Endometrium (tissue), 2 donors: Measurements from ENCODE around the gene SGK2.

Experiments used
- FAIRE-seq: peaks from 2 replicates; lab custom pipeline; 2012; peaks lifted over from hg19 to GRCh38; lab: Jason Lieb, UNC
- donor health status: control.
- donor health status: control.

SGK2 gene

DNA sequence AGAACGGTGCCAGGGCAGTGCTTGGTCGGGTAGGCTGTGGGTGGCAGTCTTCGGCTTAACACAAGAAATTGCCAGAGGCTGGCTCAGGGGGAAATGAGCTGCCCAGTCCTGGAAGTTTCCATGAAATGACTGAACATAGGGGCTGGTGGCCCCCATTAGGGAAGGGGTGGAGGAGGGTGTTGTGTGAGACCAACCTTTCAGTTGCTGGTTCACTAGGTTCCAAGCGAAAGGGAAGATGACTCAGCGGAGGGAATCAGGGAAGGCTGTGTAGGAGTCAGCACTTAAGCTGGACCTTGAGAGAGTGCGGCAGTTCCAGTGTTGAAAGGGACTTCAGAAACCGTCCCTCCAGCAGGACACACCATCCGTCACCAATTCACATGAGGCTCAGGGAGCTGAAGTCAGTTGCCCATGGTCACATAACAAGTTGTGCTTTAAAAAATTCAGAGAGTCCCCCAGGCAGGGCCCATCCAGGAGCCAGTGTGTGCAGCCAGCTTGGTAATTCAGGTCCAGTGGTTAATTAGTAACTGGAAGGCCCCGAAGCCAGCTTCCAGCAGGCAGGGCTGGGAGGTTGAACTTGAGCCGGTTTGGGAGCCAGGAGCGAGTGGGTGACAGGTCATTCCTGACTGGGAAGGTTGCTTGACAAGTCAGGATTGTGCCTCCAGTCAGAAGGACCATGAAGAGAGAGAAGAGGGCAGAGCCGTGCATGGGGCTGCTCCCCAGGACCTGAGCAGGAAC is at the start of gene SGK2:
Gene SGK2, plus strand, starts transcription at position 616 of the 735 bp plus-strand sequence. CDS start 7,469 bp downstream, outside the sequence.
- no peak for FAIRE-seq

DNA sequence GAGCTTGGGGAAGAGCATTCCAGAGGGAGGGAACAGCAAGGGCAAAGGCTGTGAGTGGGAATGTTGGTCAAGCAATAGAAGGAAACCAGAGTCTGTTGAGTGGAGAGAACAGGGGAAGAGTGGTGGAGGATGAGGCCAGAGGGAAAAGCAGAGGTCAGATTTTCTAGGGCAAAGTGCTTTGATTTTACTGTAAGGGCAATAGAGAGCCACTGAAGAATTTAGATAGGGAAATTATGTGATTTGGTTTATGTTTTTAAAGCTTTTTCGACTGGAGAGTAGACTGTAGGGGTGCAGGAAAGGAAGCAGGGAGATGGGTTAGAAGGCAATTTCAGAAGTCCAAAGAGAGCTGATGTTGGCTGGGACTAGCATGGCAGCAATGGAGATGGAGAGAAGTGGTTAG is 46.9 kb upstream of the SGK2 start:
- no peak for FAIRE-seq

DNA sequence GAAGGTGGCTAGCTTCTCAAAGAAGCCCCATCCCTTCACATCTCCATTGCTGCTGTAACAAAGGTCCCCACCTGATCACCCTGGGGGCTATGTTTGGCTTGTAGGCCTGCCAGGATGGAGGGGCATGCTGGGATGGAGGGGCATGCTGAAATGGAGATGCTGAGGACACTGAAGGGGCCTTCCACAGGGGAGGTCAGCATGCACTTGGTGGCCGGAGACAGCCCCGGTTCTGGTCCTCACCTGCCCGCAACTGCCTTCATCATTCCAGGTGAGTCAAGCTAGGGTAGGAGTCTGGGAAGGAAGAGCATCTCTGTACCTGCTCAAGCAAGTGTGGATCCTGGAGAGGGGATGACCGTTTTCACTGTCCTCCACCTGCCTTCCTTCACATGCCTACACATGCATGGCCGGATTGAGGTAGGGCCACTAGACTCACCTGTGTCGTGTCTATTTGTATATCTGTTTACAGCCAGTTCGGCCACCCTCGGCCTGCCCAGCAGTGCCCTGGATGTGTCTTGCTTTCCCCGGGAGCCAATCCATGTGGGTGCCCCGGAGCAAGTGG is 45.4 kb upstream of the SGK2 start:
- FAIRE-seq, result no peak

DNA sequence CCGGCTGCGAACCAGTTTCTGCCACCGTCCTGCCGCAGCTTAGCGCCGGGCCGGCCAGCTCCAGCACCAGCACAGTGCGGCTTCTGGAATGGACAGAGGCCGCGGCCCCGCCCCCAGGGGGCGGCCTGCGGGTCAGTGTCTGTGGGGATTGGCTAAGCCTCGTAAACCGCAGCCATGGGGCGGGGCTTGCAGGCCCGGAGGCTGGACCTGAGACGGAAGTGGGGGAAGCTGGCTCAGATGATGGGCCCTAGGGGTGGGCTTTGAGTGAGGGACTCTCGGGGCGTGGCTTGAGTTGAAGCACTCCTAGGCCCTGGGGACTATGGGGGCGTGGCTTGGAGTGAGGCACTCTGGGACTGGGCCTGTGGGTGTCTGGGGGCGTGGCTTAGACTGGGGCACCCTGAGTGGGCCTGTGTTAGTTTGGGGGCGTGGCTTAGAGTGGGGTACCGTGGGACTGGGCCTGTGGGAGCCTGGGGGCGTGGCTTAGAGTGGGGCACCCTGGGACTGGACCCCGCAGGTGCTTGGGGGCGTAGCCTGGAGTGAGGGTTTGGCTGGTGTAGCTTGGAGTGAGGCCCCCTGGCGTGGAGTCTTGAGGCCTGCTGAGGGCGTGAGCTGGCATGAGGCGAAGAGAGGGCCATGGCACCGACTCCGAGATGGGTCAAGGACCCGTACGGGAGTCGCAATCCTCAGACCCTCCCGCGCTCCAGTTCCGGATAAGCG is 44.7 kb upstream of the SGK2 start:
- FAIRE-seq, result peak; percentile 82

DNA sequence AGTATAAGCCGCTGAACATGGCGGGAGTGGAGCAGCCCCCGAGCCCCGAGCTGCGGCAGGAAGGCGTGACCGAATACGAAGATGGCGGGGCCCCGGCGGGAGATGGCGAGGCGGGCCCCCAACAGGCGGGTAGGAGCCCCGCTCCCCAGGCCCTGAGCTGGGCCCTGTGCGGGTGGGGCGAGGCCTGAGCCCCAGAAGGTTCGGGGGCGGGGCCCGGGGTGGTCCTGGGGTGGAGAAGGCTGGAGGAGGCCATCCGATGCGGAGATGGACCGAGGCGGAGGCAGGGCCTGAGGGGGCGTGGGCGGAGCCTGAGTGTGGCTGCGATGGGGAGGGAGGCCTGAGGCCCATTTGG is 44.2 kb upstream of the SGK2 start:
- no peak for FAIRE-seq

DNA sequence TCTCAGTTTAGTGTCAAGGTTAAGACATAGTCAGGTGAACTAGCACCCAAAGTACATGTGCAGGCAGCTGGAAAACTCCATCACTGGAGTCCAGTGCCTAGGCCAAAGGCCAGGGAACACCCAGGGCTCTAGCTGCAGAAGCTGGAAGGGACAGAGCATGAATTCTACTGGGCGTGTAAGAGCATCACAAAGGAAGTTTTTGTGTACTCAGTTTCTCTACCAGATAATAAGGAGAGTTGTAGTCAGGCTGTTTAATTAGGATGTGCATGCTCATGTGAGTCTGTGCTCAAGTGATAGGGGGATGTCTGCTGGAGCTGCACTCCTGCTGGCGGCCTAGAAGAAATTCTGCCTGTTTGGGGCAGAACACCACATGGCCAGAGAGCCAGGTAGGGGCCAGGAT is 43.2 kb upstream of the SGK2 start:
- no peak for FAIRE-seq

DNA sequence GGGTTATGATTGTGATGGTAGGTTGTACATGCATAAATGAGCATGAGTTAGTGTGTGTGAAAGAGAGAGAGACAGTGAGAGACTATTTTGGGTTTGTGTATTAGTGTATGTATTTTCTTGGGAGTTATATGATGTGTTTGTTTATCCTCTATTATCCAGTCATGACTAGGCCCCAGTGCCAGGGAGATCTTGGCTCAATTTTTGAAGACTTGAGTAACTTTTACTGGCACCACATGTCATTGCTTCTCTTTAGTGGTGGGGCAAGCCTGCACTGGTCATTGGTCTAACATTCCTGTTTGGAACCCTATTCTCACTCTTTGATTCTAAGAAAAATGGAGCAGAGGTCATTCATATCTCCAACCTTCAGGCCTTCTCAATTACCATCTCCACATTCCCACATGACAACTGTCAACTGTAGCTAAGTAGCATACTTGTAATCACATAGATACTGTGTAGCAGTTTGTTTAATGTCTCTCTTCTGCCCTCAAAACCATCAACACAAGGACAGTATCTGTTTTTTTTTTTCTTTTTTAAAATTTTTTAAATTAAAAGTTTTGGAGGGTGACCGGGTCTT is 42.5 kb upstream of the SGK2 start:
- no peak for FAIRE-seq

DNA sequence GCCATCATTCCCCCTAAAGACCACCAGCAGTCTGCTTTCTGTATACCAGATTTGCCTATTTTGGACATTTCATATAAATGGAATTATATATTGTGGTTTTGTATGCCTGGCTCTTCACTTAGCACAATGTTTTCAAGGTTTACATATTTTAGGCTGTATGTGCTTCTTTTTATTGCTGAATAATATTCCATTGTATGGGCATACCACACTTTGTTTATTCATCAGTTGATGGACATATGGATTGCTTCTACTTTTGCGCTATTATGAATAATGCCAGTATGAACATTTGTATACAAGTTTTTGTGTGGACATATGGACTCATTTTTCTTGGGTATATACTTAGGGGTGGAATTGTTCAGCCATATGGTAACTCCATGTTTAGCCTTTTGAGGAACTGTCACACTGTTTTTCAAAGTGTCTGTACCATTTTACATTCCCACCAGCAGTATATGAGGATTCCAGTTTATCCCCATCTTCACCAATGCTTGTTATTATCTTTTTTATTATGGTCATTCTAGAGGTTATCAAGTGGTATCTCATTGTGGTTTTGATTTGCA is 38.7 kb upstream of the SGK2 start:
- FAIRE-seq, result no peak

DNA sequence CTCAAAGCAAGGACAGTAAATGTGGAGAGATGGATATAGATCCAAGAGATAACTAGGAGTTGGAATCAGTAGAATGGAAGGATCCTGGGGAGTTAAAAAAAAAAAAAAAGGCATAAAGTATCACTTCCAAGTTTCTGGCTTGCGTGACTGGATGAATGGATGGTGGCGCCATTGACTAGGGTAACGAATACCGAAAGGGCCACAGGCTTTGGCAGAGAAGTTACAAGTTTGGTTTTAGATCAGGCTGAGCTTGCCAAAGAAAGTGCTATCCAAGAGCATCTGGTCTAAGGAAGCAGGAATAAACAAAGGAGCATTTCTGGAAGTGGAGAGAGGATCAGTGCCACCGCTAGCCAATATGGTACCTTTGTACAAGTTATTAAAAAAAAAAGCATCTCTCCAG is 33.8 kb upstream of the SGK2 start:
- no peak for FAIRE-seq

DNA sequence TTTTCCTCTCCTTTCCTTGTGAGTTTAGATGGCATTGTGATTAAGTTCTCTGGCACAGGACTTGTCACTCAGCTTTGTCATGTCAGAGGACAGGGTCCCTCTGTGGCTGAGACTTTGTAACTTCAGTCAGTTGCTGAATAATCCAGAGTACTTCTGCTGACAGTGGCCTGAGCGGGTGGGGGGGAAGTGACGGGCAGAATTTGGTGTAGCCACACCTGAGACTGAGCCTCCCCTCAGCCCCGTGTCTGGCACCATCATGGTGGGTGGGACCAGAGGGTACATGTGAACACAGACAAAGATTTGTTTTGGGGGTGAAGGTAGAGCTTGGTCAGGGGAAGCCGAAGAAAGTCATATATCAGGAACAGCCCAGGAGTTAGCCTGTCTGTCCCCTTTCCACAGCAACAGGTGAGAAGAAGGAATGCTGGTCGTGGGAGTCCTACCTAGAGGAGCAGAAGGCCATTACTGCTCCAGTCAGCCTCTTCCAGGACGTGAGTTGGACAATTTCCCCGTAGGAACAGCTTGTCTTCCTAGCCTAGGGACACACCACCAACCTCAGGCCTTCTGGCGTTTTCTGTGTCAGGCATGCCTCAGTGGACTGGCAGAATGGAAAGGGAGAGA is 30.5 kb upstream of the SGK2 start:
- FAIRE-seq, result no peak

DNA sequence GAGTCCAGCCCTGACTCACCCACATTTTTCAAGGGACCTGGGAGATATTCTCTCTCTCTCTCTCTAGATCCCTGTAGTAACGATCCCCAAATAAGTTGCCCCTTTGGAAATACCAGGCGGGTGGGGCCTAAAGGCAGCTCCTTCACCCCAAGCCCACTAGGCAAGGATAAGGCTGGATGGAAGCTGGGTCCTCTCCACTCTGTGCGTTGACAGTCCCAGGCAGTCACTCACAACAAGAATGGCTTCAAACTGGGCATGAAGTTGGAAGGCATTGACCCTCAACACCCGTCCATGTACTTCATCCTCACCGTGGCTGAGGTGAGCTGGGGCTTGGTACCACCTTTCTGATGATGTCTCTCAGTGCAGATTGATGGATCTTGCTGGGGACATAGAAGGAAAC is 29.8 kb upstream of the SGK2 start:
- FAIRE-seq, result no peak

DNA sequence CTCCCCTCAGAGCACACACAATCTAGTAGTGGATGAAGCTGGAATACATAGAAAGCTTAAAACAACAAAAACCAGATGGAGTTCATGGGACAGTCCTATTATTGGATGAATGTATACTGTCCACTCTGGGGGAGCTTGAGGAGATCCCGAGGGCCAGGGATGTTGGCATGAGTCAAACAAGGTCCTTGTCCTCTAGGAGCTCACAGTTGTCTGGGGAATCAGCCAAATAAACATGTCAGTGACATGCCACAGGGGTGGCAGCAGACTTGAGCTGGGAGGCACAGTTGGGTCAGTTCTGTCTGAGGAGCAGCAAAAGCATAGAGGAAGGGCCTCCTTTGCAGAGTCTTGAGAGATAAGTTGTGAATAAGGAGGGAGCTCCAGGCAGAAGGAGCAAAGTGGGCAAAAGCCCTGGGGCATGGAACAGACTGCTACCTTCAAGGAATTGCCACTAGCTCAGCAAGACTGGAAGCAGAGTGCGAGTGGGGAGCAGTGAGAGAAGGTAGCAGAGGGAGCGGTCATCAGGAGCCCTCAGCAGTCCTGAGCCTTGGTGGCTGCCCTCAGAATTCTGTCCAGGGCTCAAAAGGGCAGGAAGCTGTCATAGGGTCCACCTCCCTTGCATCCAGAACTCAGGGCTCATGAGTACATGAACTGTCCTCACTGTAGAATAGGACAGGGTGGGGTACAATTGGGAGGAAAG is 29.2 kb upstream of the SGK2 start:
- no peak for FAIRE-seq

DNA sequence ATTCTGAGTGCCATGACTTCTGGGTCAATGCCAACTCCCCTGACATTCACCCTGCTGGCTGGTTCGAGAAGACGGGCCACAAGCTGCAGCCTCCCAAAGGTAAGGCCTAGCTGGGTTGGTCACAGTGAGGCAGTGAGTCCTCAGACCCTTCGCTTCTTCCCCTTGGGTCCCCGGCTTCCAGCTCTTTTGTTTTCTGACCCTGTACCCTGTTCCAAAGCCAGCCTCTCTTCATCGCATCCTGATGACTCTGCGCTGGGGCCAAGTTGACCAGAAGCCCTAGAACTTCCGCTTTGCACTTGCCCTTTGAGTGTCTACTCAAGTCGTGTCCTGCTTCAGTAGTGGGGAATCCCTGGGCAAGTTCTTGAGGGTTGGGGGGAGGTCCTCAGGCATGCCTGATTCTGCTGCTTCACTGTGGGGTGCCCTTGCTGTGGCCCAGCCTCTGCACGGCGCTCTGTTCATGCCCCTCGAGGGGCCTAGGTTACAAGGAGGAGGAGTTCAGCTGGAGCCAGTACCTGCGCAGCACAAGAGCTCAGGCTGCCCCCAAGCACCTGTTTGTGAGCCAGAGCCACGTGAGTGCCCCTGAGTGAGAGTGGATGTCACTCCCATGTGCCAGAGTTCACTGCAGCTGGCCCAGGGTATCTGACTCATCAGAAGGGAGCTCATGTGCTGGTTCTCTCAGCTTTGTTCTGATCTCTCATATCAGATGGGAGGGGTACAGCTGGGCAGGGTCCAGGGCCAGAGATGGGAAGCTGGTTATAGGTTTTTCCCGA is 28.3 kb upstream of the SGK2 start:
- FAIRE-seq, result no peak

DNA sequence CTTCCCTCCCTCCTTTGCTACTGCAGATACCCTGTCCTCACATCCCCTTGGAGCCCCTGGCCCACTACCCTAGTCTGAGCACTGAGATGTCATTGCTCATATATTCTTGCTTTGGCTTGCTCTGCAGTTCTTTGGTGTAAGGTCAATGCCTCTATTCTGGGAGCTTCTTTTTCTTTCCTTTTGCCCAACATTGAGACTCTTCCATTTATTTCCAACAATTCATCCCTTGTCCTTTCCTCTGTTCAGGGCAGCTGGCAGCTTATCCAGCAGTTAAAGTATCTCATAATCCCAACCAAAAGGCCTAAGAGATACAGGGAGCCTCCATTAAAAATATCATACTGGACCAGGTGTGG is 27.8 kb upstream of the SGK2 start:
- FAIRE-seq, result no peak

DNA sequence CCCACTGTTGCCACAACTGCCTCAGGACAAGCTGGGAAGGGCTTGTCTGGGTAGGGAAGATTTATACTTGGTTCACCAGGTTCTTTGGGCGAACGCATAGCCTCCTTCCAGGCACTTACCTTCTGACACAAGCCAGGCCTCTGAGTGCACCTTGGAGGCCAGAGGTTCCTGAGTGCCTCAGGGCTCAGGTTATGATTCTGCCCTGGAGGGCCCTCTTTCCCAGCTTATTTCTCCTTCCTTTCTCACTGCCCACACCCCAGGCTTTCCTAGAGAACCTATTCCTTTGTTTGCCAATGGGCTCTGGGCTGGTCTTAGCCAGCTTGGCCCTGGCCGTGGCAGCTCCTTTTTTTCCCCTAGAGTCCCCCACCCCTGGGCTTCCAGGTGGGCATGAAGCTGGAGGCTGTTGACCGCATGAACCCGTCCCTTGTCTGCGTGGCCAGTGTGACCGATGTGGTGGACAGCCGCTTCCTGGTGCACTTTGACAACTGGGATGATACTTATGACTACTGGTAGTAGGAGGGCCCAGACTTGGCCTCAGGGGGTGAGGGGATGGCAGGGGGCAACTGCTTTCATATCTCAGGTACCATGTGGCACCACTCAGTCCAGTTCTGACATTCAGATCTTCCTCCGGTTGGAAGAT is 26.3 kb upstream of the SGK2 start:
- FAIRE-seq, result no peak

DNA sequence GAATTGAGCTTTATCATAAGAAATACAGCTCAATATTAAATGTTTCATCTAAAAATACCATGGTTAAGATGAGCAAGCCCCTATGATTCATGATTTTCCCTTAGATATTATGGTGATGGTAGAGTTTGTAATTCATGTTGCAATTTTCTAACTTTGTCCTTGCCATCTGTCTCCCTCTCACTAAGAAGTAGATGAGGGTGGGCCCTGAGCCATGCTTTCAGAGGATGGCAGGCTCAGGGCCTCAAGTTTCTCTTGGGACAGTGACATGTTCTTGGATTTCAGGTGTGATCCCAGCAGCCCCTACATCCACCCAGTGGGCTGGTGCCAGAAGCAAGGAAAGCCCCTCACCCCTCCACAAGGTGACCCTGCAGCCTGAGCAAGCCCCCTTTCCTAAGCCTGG is 25.8 kb upstream of the SGK2 start:
- no peak for FAIRE-seq

DNA sequence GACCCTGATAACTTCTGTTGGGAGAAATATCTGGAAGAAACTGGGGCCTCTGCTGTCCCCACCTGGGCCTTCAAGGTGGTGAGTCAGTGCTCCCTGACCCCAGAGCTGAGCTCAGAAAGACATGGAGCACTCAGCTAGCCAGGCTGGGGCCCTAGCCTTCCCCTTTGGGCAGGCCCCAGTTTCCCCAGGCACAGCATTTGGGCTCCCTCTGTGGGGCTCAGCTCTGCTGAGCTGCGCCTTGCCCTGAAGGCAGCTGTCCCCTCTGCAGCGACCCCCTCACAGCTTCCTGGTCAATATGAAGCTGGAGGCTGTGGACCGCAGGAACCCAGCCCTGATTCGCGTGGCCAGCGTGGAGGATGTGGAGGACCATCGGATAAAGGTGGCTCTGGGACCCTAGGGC is 24.8 kb upstream of the SGK2 start:
- no peak for FAIRE-seq

DNA sequence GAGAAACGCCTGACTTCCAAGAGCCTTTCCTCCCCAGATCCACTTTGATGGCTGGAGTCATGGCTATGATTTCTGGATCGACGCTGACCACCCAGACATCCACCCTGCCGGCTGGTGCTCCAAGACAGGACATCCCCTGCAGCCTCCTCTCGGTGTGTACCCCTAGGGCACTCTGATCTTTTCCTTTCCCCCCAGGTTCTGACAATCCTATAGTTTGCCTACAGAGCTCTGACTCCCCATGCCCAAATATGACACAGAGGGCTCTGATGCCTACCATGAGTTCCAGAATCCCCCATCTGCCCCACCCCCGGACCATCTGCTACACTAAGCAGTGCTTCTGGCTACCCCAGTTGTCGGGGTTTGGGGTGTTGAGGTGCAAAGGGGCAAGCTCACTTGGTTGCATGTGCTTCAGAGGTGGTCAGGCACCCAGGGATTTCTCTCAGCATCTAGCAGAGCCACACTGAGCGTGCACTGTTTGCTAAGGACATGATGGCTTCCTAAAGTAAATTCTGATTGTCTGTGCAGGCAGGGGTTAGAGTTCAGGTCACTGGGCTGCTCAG is 24.0 kb upstream of the SGK2 start:
- no peak for FAIRE-seq

DNA sequence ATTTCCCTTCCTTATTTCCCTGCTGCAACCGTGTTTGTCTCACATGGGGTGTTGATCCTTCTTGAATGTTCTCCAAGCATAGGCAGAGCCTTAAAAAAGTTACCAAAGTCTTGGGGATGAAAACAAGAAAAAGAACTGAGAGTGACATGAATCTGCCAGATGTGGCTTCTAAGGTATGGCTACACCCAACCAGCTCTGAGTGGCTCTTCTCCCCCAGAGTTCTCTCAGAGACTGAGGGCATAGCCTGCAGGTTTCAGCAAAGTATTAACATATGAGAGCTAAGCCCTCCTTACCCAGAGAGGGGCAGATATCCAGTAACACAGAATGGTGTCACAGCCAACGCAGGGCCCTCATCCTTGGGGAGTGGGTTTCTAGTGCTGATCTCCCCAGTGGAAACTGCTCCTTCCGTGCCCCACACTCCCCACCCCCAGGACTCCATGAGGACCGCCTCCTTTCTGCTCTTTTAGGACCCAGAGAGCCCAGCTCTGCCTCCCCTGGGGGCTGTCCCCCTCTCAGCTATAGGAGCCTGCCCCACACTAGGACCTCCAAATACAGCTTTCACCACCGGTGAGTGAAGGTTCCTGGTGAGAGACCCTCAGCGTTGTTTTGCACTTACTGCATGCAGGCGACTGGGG is 23.3 kb upstream of the SGK2 start:
- FAIRE-seq, result no peak
